ENCODE measurements around the gene TRIL. TPM values are rescaled to one million over a fixed set of nuclear protein-coding genes. Genes with fewer than 3 reads are reported as not detected.

TRIL gene
- total and polyA plus RNA-seq, 9 of the 15 experiments (the other 6 are each of a cell fraction or from before 2014, with no cell fraction given), result not detected

GRCh38 chr7:28958235-28958979 is at the start of gene TRIL (continued):
- no peak for TF ChIP-seq CREB5 (CRISPR knock-in tag; IDR thresholded peaks at IDR 0.05)
- TF ChIP-seq, protein P1, sequence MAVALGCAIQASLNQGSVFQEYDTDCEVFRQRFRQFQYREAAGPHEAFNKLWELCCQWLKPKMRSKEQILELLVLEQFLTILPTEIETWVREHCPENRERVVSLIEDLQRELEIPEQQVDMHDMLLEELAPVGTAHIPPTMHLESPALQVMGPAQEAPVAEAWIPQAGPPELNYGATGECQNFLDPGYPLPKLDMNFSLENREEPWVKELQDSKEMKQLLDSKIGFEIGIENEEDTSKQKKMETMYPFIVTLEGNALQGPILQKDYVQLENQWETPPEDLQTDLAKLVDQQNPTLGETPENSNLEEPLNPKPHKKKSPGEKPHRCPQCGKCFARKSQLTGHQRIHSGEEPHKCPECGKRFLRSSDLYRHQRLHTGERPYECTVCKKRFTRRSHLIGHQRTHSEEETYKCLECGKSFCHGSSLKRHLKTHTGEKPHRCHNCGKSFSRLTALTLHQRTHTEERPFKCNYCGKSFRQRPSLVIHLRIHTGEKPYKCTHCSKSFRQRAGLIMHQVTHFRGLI (CRISPR knock-in tag; IDR thresholded peaks at IDR 0.05), result no peak

GRCh38 chr7:29007127-29007526 is 49.0 kb upstream of the TRIL start:
- in situ Hi-C loops (cut with MboI) (no loop called here), intact Hi-C loops (cut with micrococcal nuclease) (no loop called here)
- BruUV-seq (replicated peaks), result no TSS peak
- Histone ChIP-seq H3K4me3 (no peak overlapping the region), H3K9ac (ENCODE audit: insufficient read depth in 1 of 2, low read depth in 2 of 2, low read length in 2 of 2) (no peak overlapping the region), H3K27me3 (ENCODE audit: control insufficient read depth in 2 of 2, insufficient read depth in 2 of 2, low read length in 2 of 2) (no peaks in the 10 kb centered on the region), H3K9me1 (ENCODE audit: control insufficient read depth, insufficient read depth, low read length) (no peaks in the 10 kb centered on the region), H3K9me3 (replicated peaks; ENCODE audit: control insufficient read depth, insufficient read depth, low read depth, low read length) (no peaks in the 10 kb centered on the region), H2AFZ (ENCODE audit: low read depth, low read length) (no peak overlapping the region), H3K27ac (ENCODE audit: extremely low read depth, low read depth, low read length) (no peak overlapping the region), H3K79me2 (ENCODE audit: control insufficient read depth, insufficient read depth, low read length) (no peaks in the 10 kb centered on the region), H3K4me1 (replicated peaks in 1 of 2; ENCODE audit: control insufficient read depth in 2 of 2, insufficient read depth in 2 of 2, low read length in 2 of 2) (no peaks in the 10 kb centered on the region), H3K36me3 (ENCODE audit: control insufficient read depth, insufficient read depth, low read length) (no peaks in the 10 kb centered on the region), H3K4me2 (ENCODE audit: insufficient read depth, low read length) (no peak overlapping the region), H4K20me1 (replicated peaks; ENCODE audit: control insufficient read depth, insufficient read depth, low read length) (no peaks in the 10 kb centered on the region)
- WGBS (ENCODE audit: insufficient coverage, low coverage, missing lambda C conversion rate), result 12% methylated on average over 2 of the region's 2 CpGs
- DNase-seq (ENCODE audit: extremely low read depth in 1 of 4, low spot score in 3 of 4) (no peak), ATAC-seq (no peak), FAIRE-seq (no peak)
- ChIA-PET POLR2A (no interaction called here), CTCF (ENCODE audit: low intra/inter-chr PET ratio) (no interaction called here)
- TF ChIP-seq HMG20B (CRISPR knock-in tag; IDR thresholded peaks at IDR 0.05), result no peak
- TF ChIP-seq, protein P2, sequence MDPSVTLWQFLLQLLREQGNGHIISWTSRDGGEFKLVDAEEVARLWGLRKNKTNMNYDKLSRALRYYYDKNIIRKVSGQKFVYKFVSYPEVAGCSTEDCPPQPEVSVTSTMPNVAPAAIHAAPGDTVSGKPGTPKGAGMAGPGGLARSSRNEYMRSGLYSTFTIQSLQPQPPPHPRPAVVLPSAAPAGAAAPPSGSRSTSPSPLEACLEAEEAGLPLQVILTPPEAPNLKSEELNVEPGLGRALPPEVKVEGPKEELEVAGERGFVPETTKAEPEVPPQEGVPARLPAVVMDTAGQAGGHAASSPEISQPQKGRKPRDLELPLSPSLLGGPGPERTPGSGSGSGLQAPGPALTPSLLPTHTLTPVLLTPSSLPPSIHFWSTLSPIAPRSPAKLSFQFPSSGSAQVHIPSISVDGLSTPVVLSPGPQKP (CRISPR knock-in tag; IDR thresholded peaks at IDR 0.05), result no peak
- TF ChIP-seq ZNF347 (CRISPR knock-in tag; IDR thresholded peaks at IDR 0.05; ENCODE audit: low read depth), result no peak
- no peak for TF ChIP-seq MNT (conservative IDR thresholded peaks at IDR 0.05)
- TF ChIP-seq, protein P3, sequence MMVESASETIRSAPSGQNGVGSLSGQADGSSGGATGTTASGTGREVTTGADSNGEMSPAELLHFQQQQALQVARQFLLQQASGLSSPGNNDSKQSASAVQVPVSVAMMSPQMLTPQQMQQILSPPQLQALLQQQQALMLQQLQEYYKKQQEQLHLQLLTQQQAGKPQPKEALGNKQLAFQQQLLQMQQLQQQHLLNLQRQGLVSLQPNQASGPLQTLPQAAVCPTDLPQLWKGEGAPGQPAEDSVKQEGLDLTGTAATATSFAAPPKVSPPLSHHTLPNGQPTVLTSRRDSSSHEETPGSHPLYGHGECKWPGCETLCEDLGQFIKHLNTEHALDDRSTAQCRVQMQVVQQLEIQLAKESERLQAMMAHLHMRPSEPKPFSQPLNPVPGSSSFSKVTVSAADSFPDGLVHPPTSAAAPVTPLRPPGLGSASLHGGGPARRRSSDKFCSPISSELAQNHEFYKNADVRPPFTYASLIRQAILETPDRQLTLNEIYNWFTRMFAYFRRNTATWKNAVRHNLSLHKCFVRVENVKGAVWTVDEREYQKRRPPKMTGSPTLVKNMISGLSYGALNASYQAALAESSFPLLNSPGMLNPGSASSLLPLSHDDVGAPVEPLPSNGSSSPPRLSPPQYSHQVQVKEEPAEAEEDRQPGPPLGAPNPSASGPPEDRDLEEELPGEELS (CRISPR knock-in tag; IDR thresholded peaks at IDR 0.05; ENCODE audit: borderline replicate concordance), result no peak
- TF ChIP-seq RAD21 (CRISPR knock-in tag; conservative IDR thresholded peaks at IDR 0.05 in 1 of 2, IDR thresholded peaks at IDR 0.05 in 1 of 2), result no peak
- no peak for TF ChIP-seq FOXK1 (CRISPR knock-in tag; IDR thresholded peaks at IDR 0.05; ENCODE audit: borderline replicate concordance)

All from K562 (cell line).